ENCODE results near the gene VSTM2B.

DNA sequence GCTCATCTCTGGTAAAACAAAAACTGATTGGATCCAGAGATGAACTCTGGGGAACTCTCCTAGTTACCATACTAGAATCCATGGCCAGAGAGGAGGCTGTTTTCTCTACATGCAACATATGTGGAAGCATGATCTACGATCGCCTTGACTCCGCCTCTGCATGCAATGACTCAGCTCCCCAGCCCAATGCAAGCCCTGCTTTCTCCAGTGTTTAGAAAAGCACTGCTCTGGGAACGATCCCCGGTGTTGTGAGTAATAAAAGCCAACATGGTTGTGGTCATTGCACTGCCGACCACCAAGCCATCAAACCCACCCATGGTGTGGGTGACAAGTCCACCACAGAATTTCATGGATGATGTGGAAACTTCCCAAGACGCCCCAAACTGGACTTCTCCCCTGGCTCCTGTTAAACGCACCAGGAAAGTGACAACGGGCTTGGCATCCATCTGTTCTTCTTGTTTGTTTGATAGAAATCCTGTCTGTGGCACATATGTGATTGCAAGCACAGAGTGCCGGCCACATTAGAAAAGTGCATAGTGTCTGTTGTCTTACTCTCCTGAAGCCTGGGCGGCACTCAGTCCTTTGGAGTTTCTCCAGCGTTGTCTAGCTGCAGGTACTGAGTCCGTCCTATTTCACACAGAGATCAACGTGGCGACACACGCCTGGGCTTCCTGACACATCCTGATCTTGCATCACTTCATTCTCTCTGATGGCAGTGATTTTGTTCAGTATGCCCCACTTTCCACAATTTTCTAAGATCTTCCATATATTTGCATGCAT is 36.4 kb upstream of the VSTM2B start:
- no peak for TF ChIP-seq POLR2AphosphoS5 (IDR thresholded peaks at IDR 0.05; ENCODE audit: low read depth, low read length)
- TF ChIP-seq ZBTB33 (IDR thresholded peaks at IDR 0.05; ENCODE audit: borderline replicate concordance, low read depth): no peak
- no peak for TF ChIP-seq EP300 (IDR thresholded peaks at IDR 0.05; ENCODE audit: borderline replicate concordance in 1 of 2, low read depth in 1 of 2, low read length in 1 of 2)
- TF ChIP-seq, protein P1, sequence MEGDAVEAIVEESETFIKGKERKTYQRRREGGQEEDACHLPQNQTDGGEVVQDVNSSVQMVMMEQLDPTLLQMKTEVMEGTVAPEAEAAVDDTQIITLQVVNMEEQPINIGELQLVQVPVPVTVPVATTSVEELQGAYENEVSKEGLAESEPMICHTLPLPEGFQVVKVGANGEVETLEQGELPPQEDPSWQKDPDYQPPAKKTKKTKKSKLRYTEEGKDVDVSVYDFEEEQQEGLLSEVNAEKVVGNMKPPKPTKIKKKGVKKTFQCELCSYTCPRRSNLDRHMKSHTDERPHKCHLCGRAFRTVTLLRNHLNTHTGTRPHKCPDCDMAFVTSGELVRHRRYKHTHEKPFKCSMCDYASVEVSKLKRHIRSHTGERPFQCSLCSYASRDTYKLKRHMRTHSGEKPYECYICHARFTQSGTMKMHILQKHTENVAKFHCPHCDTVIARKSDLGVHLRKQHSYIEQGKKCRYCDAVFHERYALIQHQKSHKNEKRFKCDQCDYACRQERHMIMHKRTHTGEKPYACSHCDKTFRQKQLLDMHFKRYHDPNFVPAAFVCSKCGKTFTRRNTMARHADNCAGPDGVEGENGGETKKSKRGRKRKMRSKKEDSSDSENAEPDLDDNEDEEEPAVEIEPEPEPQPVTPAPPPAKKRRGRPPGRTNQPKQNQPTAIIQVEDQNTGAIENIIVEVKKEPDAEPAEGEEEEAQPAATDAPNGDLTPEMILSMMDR (IDR thresholded peaks at IDR 0.05): no peak
- no peak for TF ChIP-seq USF2 (IDR thresholded peaks at IDR 0.05; ENCODE audit: borderline replicate concordance, low read depth, low read length)
- TF ChIP-seq REST (IDR thresholded peaks at IDR 0.05; ENCODE audit: low read depth, low read length): no peak
- no peak for TF ChIP-seq NFIC (IDR thresholded peaks at IDR 0.05; ENCODE audit: borderline replicate concordance)
- TF ChIP-seq SIN3A (IDR thresholded peaks at IDR 0.05; ENCODE audit: borderline replicate concordance, low read depth, low read length): no peak
- TF ChIP-seq NRF1 (IDR thresholded peaks at IDR 0.05; ENCODE audit: low read depth, low read length): no peak
- TF ChIP-seq FOXM1 (IDR thresholded peaks at IDR 0.05; ENCODE audit: low read depth): no peak
- no peak for TF ChIP-seq CHD2 (IDR thresholded peaks at IDR 0.05; ENCODE audit: low read length, partially characterized antibody)
- TF ChIP-seq TEAD4 (IDR thresholded peaks at IDR 0.05; ENCODE audit: borderline replicate concordance, insufficient read depth): no peak
- no peak for TF ChIP-seq RFX5 (IDR thresholded peaks at IDR 0.05; ENCODE audit: low read length)
